NB4 (cell line): Measurements from ENCODE around the gene CDH8.

Source experiments
- DNase-seq: peaks from one replicate; pipeline ENCODE4 v3.0.0; 2010; ENCODE audit warnings: low read depth
- H3K4me3 ChIP-seq: one replicate; pipeline ENCODE4 v1.5.1; 2011; ENCODE audit warnings: mild to moderate bottlenecking, low read depth, low read length, moderate library complexity
- CTCF ChIP-seq: IDR thresholded peaks from one replicate; pipeline ENCODE4 v1.5.1; 2012; ENCODE audit warnings: low read depth, low read length
- MAX ChIP-seq: IDR thresholded peaks from 2 replicates; pipeline ENCODE4 v1.6.1; 2011; ENCODE audit warnings: low read depth, low read length
- MYC ChIP-seq: IDR thresholded peaks from 2 replicates; pipeline ENCODE4 v1.6.1; 2011; ENCODE audit warnings: low read depth, low read length
- POLR2A ChIP-seq: IDR thresholded peaks from 2 replicates; pipeline ENCODE4 v1.6.1; 2011; ENCODE audit warnings: mild to moderate bottlenecking; ENCODE audit not compliant: insufficient read length; ENCODE audit errors: extremely low read depth

The CDH8 gene

GRCh38 chr16:61681673-61682072 is 354.6 kb downstream of the CDH8 start:
- DNase-seq, result no peak
- TF ChIP-seq POLR2A (no peak), MAX (no peak), MYC (no peak), CTCF (no peak)

DNA sequence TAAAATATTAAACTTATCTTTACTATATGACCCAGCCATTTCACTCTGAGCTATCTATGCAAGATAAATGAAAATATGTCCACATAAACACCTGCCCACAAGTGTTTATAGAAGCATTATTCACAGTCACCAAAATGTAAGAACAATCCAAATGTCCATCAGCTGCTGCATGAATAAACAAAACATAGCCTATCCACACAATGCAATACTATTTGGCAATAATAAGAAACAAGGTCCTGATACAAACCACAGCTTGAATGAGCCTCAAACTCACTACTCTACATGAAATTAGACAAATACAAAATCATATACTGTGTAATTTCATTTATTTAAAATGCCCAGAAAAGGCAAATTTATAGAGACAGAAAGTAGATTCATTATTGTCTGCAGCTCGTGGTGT is 355.1 kb downstream of the CDH8 start:
- no peak for TF ChIP-seq CTCF
- no peak for TF ChIP-seq MAX
- no peak overlapping the region for H3K4me3 ChIP-seq
- no peak for DNase-seq

More at GRCh38 chr16:61681673-61682072, 354.6 kb downstream of the CDH8 start:
- no peak overlapping the region for H3K4me3 ChIP-seq

- no peak overlapping the region for H3K4me3 ChIP-seq
Measured at GRCh38 chr16:61678182-61678581, 358.1 kb downstream of the CDH8 start.

GRCh38 chr16:61677776-61678175 is 358.5 kb downstream of the CDH8 start:
- no peak overlapping the region for H3K4me3 ChIP-seq
- DNase-seq, result no peak
- TF ChIP-seq MYC (no peak), MAX (no peak), CTCF (no peak)

More at GRCh38 chr16:61678182-61678581, 358.1 kb downstream of the CDH8 start:
- no peak for TF ChIP-seq CTCF
- TF ChIP-seq MYC, result no peak
- no peak for TF ChIP-seq MAX
- TF ChIP-seq POLR2A, result no peak
- DNase-seq, result no peak

- TF ChIP-seq MYC (no peak), MAX (no peak), CTCF (no peak), POLR2A (no peak)
- no peak for DNase-seq
- H3K4me3 ChIP-seq, result no peak overlapping the region
Measured at GRCh38 chr16:61676740-61677139, 359.5 kb downstream of the CDH8 start.

DNA sequence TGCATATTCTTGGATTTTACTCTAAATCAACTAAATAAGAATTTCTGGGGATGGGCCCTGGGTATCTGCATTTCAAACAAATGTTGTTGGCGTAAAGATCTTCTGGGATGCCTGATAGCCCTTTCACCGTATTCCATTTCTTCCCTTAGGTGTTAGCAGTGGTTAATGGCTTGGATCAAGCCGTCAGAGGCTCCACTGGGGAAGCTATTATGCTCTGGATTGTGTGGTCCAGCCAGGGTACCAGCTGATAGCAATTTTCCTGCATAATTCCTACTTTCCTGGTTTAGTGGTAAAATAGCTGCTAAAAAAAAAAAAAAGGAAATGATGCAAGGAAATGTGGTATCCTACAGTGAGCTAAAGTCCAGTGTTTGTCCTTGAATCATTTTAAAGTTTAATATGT is 365.1 kb downstream of the CDH8 start:
- no peak for DNase-seq
- no peak overlapping the region for H3K4me3 ChIP-seq
- TF ChIP-seq CTCF (no peak), MYC (no peak), MAX (no peak), POLR2A (no peak)
